Measurements from ENCODE around the gene CCDC43. TPM values are rescaled to one million over a fixed set of nuclear protein-coding genes. Genes with fewer than 3 reads are reported as not detected.
"Not testable (repeated sequence)": the region's sequence is repeated elsewhere in the genome, so short reads cannot be mapped to it uniquely, and the experiment has no call there.

Gene CCDC43
- total RNA-seq, 2 experiments from 2014 or later = 23.6 to 25.3 TPM

DNA sequence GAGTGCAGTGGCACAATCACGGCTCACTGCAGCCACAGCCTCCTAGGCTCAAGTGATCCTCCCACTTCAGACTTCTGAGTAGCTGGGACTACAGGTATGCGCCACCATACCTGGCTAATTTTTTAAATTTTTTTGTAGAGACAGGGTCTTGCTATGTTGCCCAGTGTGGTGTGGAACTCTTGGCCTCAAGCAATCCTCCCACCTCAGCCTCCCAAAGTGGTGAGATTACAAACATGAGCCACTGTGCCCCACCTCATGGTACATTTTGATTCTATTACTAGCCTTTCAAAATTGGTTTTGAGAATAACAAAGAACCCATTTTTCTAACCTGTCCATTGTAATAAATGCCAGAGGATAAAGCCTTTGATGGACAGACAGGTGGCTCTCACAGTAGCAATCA, 1.4 kb downstream of the CCDC43 start:
- Mint-ChIP-seq H3K27me3 (no peaks in the 10 kb centered on the region), H3K4me1 (ENCODE audit: low read depth) (peaks cover 30% of the 10 kb centered on the region)

DNA sequence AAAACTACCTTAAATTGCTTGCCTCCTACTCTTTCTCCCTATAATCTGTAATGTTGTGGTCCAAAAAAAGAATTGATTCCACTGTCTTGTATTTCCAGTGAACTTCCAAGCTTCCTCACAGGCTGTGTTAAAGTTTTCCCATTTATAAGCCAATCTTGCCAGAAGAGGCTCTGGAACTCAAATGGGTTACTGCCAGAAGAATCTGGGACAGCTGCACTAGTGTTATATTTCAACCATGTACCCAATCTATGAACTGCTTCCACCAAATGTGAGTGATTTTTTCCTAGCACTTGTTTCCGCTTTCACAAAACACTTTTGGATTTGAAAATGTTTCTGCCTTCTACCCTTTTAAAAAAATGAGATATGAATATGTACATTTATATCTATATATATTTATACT, 1.8 kb downstream of the CCDC43 start:
- ATAC-seq (ENCODE audit: poor library complexity) = no peak

More for the DNA sequence above, 1.4 kb downstream of the CCDC43 start:
- DNase-seq (no peak), ATAC-seq (ENCODE audit: poor library complexity) (no peak)
- Histone ChIP-seq H3K4me3 (ENCODE audit: low read length) (no peak overlapping the region), H3K27me3 (ENCODE audit: control insufficient read depth in 1 of 2, insufficient read depth in 2 of 2, low read length in 2 of 2) (no peaks in the 10 kb centered on the region), H3K36me3 (ENCODE audit: insufficient read depth, low read length) (peaks cover 23% of the 10 kb centered on the region), H3K9me3 (ENCODE audit: control insufficient read depth in 1 of 2, insufficient read depth in 1 of 2, low read length in 2 of 2) (no peaks in the 10 kb centered on the region), H3K4me1 (ENCODE audit: insufficient read depth, low read length) (peaks cover 27% of the 10 kb centered on the region), H3K27ac (ENCODE audit: low read depth in 1 of 2, low read length in 2 of 2) (no peak overlapping the region)
- TF ChIP-seq, protein P1, sequence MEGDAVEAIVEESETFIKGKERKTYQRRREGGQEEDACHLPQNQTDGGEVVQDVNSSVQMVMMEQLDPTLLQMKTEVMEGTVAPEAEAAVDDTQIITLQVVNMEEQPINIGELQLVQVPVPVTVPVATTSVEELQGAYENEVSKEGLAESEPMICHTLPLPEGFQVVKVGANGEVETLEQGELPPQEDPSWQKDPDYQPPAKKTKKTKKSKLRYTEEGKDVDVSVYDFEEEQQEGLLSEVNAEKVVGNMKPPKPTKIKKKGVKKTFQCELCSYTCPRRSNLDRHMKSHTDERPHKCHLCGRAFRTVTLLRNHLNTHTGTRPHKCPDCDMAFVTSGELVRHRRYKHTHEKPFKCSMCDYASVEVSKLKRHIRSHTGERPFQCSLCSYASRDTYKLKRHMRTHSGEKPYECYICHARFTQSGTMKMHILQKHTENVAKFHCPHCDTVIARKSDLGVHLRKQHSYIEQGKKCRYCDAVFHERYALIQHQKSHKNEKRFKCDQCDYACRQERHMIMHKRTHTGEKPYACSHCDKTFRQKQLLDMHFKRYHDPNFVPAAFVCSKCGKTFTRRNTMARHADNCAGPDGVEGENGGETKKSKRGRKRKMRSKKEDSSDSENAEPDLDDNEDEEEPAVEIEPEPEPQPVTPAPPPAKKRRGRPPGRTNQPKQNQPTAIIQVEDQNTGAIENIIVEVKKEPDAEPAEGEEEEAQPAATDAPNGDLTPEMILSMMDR (IDR thresholded peaks at IDR 0.05) = no peak
- CTCF ChIA-PET = no interaction called here
- Mint-ChIP-seq H3K27ac (peak overlapping the region; percentile 96), H3K36me3 (ENCODE audit: low read depth) (peaks cover 51% of the 10 kb centered on the region), H3K4me3 (peak overlapping the region; percentile 98), H3K9me3 (no peaks in the 10 kb centered on the region)
- POLR2A ChIA-PET = interaction anchor here (0.6 to 3.7 kb wide), 3 partner anchors 20 to 395 kb away, joined by 3 to 33 read pairs (median 3); partner anchors contain the start of gene DBF4B
- intact Hi-C loops (cut with DNase I, micrococcal nuclease) = loop anchor here in 1 of 2 experiments (2.0 kb wide), 1 partner anchor 211 kb away; the partner anchor contains the start of gene EFTUD2

GRCh38 chr17:44683303-44683702, 6.3 kb downstream of the CCDC43 start:
- peaks cover 81% of the 10 kb centered on the region for H3K36me3 Mint-ChIP-seq (ENCODE audit: low read depth)
- H3K27ac Mint-ChIP-seq; H3K4me3 ChIP-seq (ENCODE audit: low read length); H3K4me3 Mint-ChIP-seq; H3K27ac ChIP-seq (ENCODE audit: low read depth in 1 of 2, low read length in 2 of 2); POLR2A ChIA-PET; H3K27me3 ChIP-seq (ENCODE audit: control insufficient read depth in 1 of 2, insufficient read depth in 2 of 2, low read length in 2 of 2); intact Hi-C loops (cut with DNase I, micrococcal nuclease); H3K9me3 ChIP-seq (ENCODE audit: control insufficient read depth in 1 of 2, insufficient read depth in 1 of 2, low read length in 2 of 2); DNase-seq; H3K9me3 Mint-ChIP-seq; H3K4me1 ChIP-seq (ENCODE audit: insufficient read depth, low read length); ATAC-seq (ENCODE audit: poor library complexity); H3K4me1 Mint-ChIP-seq (ENCODE audit: low read depth); H3K27me3 Mint-ChIP-seq: not testable (repeated sequence)
- H3K36me3 ChIP-seq (ENCODE audit: insufficient read depth, low read length) = peaks cover 59% of the 10 kb centered on the region
- CTCF ChIA-PET = interaction anchor here (0.6 kb wide), 1 partner anchor 13 kb away, joined by 3 read pairs; no protein-coding TSS in a partner anchor

More for the DNA sequence above, 1.8 kb downstream of the CCDC43 start:
- Mint-ChIP-seq H3K36me3 (ENCODE audit: low read depth) (peaks cover 56% of the 10 kb centered on the region), H3K4me1 (ENCODE audit: low read depth) (peaks cover 30% of the 10 kb centered on the region), H3K9me3 (no peaks in the 10 kb centered on the region), H3K27me3 (no peaks in the 10 kb centered on the region), H3K4me3 (no peak overlapping the region), H3K27ac (no peak overlapping the region)
- CTCF ChIA-PET = no interaction called here
- Histone ChIP-seq H3K27me3 (ENCODE audit: control insufficient read depth in 1 of 2, insufficient read depth in 2 of 2, low read length in 2 of 2) (no peaks in the 10 kb centered on the region), H3K4me1 (ENCODE audit: insufficient read depth, low read length) (peaks cover 27% of the 10 kb centered on the region), H3K9me3 (ENCODE audit: control insufficient read depth in 1 of 2, insufficient read depth in 1 of 2, low read length in 2 of 2) (no peaks in the 10 kb centered on the region), H3K4me3 (ENCODE audit: low read length) (no peak overlapping the region), H3K36me3 (ENCODE audit: insufficient read depth, low read length) (peaks cover 28% of the 10 kb centered on the region), H3K27ac (ENCODE audit: low read depth in 1 of 2, low read length in 2 of 2) (no peak overlapping the region)
- TF ChIP-seq, protein P1 (IDR thresholded peaks at IDR 0.05) = no peak
- intact Hi-C loops (cut with DNase I, micrococcal nuclease) = loop anchor here in 1 of 2 experiments (2.0 kb wide), 2 partner anchors 179 to 211 kb away; partner anchors contain the start of gene EFTUD2
- POLR2A ChIA-PET = no interaction called here
- DNase-seq = no peak

DNA sequence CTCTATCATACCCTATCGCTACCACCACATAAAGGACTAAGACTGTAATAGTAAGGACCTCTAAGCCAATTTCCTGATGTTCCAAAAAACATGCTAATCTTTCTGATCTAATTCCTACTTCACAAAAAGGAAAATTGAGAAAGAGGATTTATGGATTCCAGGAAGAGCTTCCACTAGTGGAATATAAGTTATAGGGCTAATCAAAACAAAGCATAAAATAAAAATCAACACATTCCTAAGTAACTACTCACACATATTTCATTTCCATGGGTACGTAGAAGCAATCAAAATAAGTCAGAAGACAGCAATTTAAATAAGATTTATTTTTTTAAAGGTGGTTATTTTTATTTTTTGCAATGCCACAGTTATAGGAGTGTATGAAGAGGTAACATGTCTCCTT, 12.4 kb downstream of the CCDC43 start:
- ChIA-PET CTCF (no interaction called here), POLR2A (no interaction called here)
- DNase-seq = no peak
- H3K9me3 Mint-ChIP-seq = no peaks in the 10 kb centered on the region
- Histone ChIP-seq H3K4me3 (ENCODE audit: low read length) (no peak overlapping the region), H3K27ac (ENCODE audit: low read depth in 1 of 2, low read length in 2 of 2) (no peak overlapping the region), H3K9me3 (ENCODE audit: control insufficient read depth in 1 of 2, insufficient read depth in 1 of 2, low read length in 2 of 2) (no peaks in the 10 kb centered on the region), H3K27me3 (ENCODE audit: control insufficient read depth in 1 of 2, insufficient read depth in 2 of 2, low read length in 2 of 2) (no peaks in the 10 kb centered on the region), H3K36me3 (ENCODE audit: insufficient read depth, low read length) (peaks cover 32% of the 10 kb centered on the region), H3K4me1 (ENCODE audit: insufficient read depth, low read length) (no peaks in the 10 kb centered on the region)
- no peak overlapping the region for H3K27ac Mint-ChIP-seq
- intact Hi-C loops (cut with DNase I, micrococcal nuclease) = no loop called here
- no peaks in the 10 kb centered on the region for H3K4me1 Mint-ChIP-seq (ENCODE audit: low read depth)
- TF ChIP-seq, protein P1 (IDR thresholded peaks at IDR 0.05) = no peak
- H3K36me3 Mint-ChIP-seq (ENCODE audit: low read depth) = peaks cover 47% of the 10 kb centered on the region
- no peak for ATAC-seq (ENCODE audit: poor library complexity)
- H3K27me3 Mint-ChIP-seq = no peaks in the 10 kb centered on the region
- no peak overlapping the region for H3K4me3 Mint-ChIP-seq

All from CD4-positive, alpha-beta T cell (primary cell).